HG02588 (cell line): ENCODE results near the gene ACOXL.
"Not testable (repeated sequence)": the region's sequence is repeated elsewhere in the genome, so short reads cannot be mapped to it uniquely, and the experiment has no call there.

Source experiments
- ATAC-seq: cut with Tn5 transposase; IDR thresholded peaks from one replicate; pipeline ENCODE4 v1.9.1; 2021; ENCODE audit warnings: mild to moderate bottlenecking, moderate library complexity; ENCODE audit not compliant: unreplicated experiment

The ACOXL gene

GRCh38 chr2:110959198-110959597 lies 226.8 kb downstream of the ACOXL start:
- no peak for ATAC-seq

- ATAC-seq, result no peak
Observed at GRCh38 chr2:110960281-110960680, 227.9 kb downstream of the ACOXL start.

GRCh38 chr2:110960954-110961353 lies 228.6 kb downstream of the ACOXL start:
- no peak for ATAC-seq

- ATAC-seq, result not testable (repeated sequence)
Observed at GRCh38 chr2:110961643-110962042, 229.3 kb downstream of the ACOXL start.

- ATAC-seq, result no peak
Observed at GRCh38 chr2:110969696-110970095, 237.3 kb downstream of the ACOXL start.

GRCh38 chr2:110970201-110970600 lies 237.8 kb downstream of the ACOXL start:
- ATAC-seq, result no peak

GRCh38 chr2:110971811-110972210 lies 239.4 kb downstream of the ACOXL start:
- no peak for ATAC-seq

- ATAC-seq, result no peak
Observed at GRCh38 chr2:110973262-110973661, 240.9 kb downstream of the ACOXL start.

GRCh38 chr2:110977403-110977802 lies 245.0 kb downstream of the ACOXL start:
- no peak for ATAC-seq

- ATAC-seq, result no peak
Observed at GRCh38 chr2:110978148-110978547, 245.8 kb downstream of the ACOXL start.

- no peak for ATAC-seq
Observed at GRCh38 chr2:110978756-110979470, 246.5 kb downstream of the ACOXL start.

GRCh38 chr2:110979471-110980338 lies 247.3 kb downstream of the ACOXL start:
- ATAC-seq, result no peak

GRCh38 chr2:110980339-110981062 lies 248.1 kb downstream of the ACOXL start:
- ATAC-seq, result no peak

GRCh38 chr2:110983133-110983532 lies 250.8 kb downstream of the ACOXL start:
- no peak for ATAC-seq

GRCh38 chr2:110984694-110985490 lies 252.5 kb downstream of the ACOXL start:
- no peak for ATAC-seq

- ATAC-seq, result no peak
Observed at GRCh38 chr2:110990440-110990839, 258.1 kb downstream of the ACOXL start.

- ATAC-seq, result no peak
Observed at GRCh38 chr2:110991911-110992310, 259.5 kb downstream of the ACOXL start.

- no peak for ATAC-seq
Observed at GRCh38 chr2:110992886-110993285, 260.5 kb downstream of the ACOXL start.

GRCh38 chr2:110993557-110994231 lies 261.3 kb downstream of the ACOXL start:
- ATAC-seq, result no peak
